Stimulated activated CD4-positive, alpha-beta T cell treated with anti-CD3 and anti-CD28 coated beads, Interleukin-12 subunit alpha, Interleukin-12 subunit beta, amount 100 ng/mL, for 48 hours (primary cell): ENCODE results near the gene TTLL6.
"Not testable (repeated sequence)": the region's sequence is repeated elsewhere in the genome, so short reads cannot be mapped to it uniquely, and the experiment has no call there.

ENCODE experiments used
- DNase-seq, 3 donors: peaks; one replicate each; pipeline ENCODE4 v3.0.0-alpha.2; 2020; ENCODE audit warnings: low read depth in 2 of 3, low spot score in 1 of 3

The TTLL6 gene

DNA sequence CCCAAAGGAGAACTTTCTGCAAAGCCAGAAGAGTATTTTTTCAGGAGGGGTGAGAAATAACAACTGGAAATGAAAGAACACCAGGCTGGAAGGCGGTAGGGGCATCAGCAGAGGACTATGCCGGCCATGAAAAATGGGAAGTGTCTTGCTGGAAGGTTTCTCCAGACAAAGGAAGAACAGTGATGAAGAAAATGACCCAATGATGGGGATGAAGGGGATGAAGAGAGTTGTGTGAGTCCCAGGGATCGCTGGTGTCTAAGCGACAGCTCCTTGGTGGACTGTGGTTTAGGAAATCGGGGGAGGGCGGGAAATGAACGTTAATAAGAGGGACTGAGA, 623 bp downstream of the TTLL6 start:
- DNase-seq: no peak

- DNase-seq: no peak
These were observed 1.7 kb downstream of the TTLL6 start for GRCh38 chr17:48815311-48815710.

DNA sequence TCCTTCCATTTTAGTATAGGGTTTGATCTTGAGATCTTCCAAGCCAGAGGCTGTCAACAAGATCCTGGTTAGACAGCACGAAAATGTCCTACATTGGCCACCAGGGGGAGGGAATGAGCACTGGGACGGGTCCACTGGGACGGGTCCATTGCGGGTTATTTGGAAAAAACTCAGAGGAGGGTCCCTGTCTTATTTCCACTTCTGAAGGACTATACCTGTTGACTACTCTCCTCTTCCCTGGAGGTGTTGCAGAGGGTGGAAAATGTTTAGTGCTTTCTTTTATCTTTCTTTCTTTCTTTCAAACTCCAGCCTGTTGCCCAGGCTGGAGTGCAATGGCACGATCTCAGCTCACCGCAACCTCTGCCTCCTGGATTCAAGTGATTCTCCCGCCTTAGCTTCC, 2.5 kb downstream of the TTLL6 start:
- peak in 2 of 3 donors; percentile 40 to 61 for DNase-seq

DNA sequence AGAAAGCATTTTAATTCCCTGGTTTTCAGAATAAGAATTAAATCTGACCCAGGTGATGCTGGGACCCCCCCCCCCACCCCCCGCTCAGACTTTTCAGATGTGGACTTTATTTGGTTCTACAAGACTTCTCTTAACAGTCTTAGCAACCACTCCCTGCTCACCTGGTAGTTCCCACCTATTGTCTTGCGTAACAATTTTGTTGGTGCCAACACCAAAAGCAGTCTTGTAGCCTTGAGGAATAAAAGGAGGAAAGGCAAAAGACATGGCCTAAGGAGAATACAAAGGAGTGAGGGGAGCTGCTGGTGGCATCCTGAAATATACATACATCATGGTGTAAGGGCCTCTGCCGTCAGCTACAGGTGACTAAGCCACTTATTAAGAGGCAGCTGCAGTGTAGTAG, 5.0 kb downstream of the TTLL6 start:
- no peak for DNase-seq

DNA sequence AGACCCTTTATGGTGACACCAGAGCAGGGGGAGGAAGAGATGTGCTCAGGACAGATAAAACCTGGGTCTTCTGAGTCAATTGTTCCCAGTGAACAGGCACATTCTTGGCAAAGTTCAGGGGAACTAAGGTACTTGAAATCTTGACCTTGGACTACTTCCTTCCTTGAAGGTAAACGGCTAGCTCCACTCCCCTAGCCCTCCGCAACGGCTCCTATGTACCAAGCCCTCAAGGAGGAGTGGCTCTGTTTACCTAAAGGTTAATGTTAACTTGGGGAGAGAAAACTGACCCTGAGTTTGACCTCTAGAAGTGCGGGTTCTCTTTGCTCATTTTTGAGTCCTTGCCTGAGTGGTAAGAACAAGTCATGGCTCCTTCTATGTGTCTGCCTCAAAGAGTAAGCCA, 7.8 kb downstream of the TTLL6 start:
- no peak for DNase-seq

DNA sequence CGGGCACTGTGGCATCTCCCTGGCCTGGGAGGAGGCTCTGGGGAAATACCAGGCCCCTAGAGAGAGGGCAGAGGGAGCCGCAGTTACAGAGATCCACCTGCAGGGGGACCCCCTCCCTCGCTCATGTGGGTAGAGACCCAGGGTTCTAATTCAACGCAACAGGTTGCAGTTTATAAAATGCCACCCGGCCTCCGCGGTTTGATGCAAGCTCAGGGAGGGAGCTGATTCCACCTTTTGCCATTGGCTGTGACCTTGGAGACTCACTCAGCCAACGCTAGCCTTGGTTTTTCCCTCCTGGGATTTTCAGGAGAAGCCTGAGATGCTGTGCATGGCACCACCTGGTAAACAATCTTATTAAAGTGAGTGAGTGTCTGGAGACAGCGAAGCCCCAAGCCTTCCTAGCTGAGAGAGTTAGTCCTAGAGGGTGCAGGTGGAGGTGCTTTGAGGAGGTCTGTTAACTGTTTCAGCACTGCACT, 12.1 kb downstream of the TTLL6 start:
- DNase-seq: peak; percentile 41 to 74 (median 59)

DNA sequence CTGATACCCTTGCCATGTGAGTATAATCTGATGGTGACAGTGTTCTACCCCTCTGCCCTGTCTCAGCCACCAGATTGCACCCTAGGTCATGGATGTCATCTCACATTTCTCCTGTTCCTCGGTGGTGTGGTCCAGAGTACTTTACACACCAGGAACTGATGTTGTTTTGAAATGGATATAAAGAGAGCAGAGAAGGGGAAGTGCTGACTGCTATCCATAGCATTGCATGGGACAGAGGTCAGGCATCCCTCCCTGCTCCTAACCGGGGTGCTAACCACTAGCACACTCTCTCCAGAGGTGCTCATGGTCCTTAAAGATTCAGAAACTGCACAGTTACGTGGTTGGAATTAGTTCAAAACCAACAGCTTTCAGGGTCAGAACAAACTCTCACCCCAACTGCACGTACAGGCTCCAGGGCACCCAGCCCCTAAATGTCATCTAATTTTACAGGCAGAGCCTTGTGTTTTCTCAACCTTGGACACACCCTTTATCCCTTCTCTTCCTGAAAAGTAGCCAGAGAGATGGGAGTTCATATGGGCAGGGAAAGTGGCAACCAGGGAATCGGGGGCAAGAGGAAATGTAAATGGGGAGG, 16.3 kb downstream of the TTLL6 start:
- no peak for DNase-seq

DNA sequence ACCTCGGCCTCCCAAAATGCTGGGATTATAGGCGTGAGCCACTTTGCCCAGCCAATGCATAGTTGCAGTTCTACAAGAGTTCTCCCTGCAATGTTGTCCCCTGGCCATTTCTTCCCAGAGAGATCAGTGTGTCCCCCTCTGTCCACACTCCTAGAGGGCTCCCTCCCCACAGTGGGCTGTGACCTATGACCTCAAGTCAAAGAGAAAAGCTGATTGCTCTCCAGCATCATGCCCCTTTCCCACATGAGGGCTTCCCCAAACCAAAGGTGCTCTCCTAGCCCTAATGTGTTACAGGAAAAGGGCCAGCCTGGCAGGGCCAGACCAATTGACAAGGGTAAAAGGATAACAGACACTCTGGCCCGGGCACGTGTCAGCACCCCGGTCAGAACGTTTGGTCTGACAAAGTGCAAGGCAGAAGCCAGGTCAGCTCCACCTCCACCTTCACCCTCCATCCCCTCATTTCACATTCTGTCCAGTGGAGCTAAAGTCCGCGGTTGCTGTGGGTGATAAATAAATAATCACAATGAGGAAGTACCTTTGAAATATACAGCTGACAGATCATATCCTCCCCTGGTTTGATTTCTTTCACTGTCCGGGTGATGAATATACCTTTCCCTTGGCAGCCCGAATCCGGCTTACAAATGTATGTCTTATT, 17.8 kb downstream of the TTLL6 start:
- DNase-seq: no peak

DNA sequence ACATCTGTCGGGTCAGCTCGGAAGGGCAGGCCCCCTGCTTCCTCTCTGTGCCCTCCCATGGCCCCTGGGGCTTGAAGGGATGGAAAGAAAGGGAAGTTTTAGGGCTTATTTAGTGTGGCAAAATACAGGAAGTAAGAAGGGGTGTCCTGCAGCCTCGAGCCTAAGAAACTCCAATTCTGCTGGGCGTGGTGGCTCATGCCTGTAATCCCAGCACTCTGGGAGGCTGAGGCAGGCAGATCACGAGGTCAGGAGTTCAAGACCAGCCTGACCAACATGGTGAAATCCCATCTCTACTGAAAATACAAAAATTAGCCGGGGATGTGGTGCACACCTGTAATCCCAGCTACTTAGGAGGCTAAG, 20.9 kb downstream of the TTLL6 start:
- DNase-seq: not testable (repeated sequence)

DNA sequence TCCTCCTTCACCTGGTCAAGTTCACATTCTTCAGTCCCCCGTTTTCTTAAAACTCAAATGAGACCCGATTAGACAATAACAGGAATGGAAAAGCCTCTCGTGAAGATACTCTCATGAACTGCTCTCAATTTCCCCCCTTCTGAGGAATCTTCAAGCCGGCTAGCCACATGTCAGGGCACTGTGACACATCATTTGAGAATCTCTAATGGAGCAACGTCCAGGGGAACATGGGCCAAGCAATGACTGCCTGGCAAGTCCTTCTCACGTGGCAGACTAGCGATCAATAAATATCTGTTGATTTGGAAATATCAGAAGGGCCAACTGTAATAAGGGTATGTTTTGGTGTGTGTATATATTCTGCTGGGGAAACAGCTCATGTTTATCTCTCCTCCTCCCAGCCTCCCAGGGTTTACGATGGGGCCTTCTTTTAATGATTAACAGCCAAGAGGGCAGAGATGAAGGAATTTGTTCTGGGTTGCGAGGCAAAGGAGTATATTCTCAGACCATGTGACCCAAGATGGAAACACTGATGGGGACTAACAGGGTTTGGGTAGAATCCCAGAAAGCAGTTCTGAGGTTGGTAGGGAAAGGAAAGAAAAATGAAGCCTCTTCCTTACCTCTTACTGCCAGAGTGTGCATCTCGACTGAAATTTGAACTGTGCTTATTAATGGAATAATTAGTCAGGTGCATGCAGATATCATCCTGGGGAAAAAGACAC, 21.4 kb downstream of the TTLL6 start:
- no peak for DNase-seq

DNA sequence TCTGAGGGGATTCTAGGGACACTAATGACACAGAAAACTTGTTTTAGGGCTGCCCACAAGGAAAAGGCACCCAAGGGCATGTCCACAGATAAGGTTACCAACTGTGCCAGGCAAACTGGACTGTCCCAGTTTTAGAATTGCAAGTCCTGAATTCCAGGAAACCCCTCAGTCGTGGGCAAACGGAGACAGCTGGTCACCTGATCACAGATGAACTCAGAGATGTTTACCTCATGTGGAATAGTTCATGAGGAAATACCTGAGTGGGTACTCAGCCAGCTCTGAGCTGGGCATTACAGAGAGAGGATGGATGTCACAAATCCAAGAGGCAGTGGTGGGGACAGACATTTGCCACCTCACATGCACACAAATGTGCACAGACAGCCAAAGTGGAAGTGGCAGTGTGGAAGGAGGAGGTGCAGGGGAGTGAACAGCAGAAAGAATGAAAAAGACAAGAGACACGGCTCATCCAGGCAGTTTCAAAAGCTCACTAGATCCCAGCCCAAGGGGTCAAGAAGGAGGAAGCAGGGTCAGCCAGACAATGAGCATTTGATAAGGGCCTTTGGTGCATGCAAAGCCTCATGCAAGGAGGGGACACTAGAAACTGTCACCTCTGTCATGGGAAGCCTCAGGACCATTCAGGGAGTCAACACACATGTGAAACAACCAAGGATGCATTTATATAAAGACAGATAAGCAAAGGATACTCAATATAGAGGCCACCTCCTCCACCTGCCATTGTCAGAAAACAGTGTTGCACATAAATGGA, 24.8 kb downstream of the TTLL6 start:
- no peak for DNase-seq

GRCh38 chr17:48791128-48792032, 25.6 kb downstream of the TTLL6 start:
- DNase-seq: no peak

DNA sequence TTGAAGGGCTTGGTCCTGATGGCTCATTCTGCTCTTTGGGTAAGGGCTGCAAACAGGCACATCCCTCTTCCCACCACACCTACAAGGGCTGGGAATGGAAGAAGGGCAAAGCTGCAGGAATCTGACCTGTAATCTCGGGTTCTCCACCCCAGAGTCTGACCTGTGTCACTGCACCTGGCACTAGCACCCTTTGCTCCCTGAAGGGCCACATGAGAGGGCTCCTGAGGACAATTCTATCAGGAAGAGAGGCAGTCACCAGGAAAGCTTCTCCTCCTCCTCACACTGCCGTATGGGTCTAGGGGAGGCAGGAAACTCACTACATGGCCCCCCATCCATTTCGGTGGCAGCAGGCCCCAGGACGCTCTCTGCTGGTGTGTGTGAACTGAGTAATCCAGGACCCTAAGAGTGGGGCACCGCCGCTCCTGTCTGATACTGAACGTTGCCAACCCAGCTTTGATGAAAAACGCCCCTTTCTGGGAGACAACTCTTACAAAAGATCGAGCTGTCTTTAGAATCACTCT, 26.4 kb downstream of the TTLL6 start:
- no peak for DNase-seq

GRCh38 chr17:48787828-48788227, 29.2 kb downstream of the TTLL6 start:
- DNase-seq: no peak

- no peak for DNase-seq
These were observed 37.6 kb downstream of the TTLL6 start for GRCh38 chr17:48779421-48779820.

- no peak for DNase-seq
These were observed 40.4 kb downstream of the TTLL6 start for GRCh38 chr17:48776602-48777001.

- no peak for DNase-seq
These were observed 43.8 kb downstream of the TTLL6 start for GRCh38 chr17:48773245-48773644.

GRCh38 chr17:48770954-48771353, 46.1 kb downstream of the TTLL6 start:
- DNase-seq: no peak

- no peak for DNase-seq
These were observed 47.9 kb downstream of the TTLL6 start for GRCh38 chr17:48769009-48769675.

DNA sequence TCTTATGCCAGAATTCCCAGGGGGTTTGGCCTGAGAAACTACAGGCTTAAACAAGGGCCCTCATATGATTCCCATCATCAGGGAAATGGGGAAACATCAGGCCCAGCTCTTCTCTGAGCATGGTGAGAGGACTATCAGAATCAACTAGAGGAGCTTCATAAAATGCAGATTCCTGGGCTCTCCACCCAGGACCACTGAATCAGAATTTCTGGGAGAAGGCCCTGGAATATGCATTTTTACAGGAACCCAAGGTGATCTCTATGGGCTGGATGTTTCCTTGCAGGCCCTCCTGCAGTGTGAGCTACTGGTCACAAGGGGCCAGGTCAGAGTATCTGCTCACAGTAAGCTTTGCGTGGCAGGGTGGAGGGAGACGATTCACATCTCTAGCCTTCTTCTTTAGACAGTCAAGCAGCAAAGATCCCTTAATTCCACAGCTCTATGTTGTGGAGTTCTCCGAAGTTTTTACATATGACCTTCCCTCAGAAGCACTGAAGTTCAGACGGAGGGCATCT, 49.7 kb downstream of the TTLL6 start:
- DNase-seq: no peak
